Epithelial cell of proximal tubule (primary cell): ENCODE measurements around the gene ANXA10. TPM values are rescaled to one million over a fixed set of nuclear protein-coding genes. Genes with fewer than 3 reads are reported as not detected.

Experiments
- DNase-seq: peaks from one replicate; pipeline ENCODE4 v3.0.0-alpha.2; 2011; ENCODE audit warnings: low read depth
- H3K4me3 ChIP-seq: 2 replicates; pipeline ENCODE4 v1.5.1; 2011; ENCODE audit warnings: low read depth, mild to moderate bottlenecking, low read length
- CTCF ChIP-seq: conservative IDR thresholded peaks from 2 replicates; pipeline ENCODE4 v1.5.1; 2012; ENCODE audit warnings: low read depth, mild to moderate bottlenecking, low read length
- total RNA-seq: library from RNA; depleted of rRNA; stranded (reverse); fragments of >200 nt; gene quantifications from 2 replicates; pipeline ENCODE4 v1.2.3, GENCODE V29; 2015

The ANXA10 gene
- total RNA-seq, 1 donor from 2014 or later, result 0.29 TPM

- no peak for TF ChIP-seq CTCF
- no peak overlapping the region for H3K4me3 ChIP-seq
Measured at GRCh38 chr4:168167714-168168284, 75.5 kb downstream of the ANXA10 start.

DNA sequence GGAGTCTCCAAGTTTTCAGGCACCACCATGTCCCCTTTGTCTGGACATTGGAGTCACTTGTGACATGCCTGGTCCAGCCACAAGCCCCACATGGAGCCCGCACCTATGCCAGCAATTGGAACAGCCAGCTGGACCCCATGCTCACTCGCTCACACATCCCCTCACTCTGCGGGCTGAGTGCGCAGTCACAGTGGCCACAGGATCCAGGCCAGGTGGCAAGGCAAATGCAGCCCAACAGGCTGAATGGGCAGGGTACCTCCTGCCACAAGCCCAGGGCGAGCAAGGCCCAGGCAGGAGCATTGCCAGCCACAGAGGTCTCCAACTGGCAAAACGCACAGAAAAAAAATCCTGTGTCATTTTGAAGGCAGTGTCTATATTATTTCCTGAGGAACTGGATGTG lies 82.0 kb downstream of the ANXA10 start:
- H3K4me3 ChIP-seq, result no peak overlapping the region
- DNase-seq, result no peak
- no peak for TF ChIP-seq CTCF

More at GRCh38 chr4:168167714-168168284, 75.5 kb downstream of the ANXA10 start:
- DNase-seq, result no peak

GRCh38 chr4:168177546-168178149 lies 85.3 kb downstream of the ANXA10 start:
- DNase-seq, result peak; percentile 33
- H3K4me3 ChIP-seq, result no peak overlapping the region
- no peak for TF ChIP-seq CTCF

GRCh38 chr4:168183717-168184571 lies 91.6 kb downstream of the ANXA10 start:
- peak; percentile 63 for TF ChIP-seq CTCF
- no peak for DNase-seq
- no peak overlapping the region for H3K4me3 ChIP-seq

DNA sequence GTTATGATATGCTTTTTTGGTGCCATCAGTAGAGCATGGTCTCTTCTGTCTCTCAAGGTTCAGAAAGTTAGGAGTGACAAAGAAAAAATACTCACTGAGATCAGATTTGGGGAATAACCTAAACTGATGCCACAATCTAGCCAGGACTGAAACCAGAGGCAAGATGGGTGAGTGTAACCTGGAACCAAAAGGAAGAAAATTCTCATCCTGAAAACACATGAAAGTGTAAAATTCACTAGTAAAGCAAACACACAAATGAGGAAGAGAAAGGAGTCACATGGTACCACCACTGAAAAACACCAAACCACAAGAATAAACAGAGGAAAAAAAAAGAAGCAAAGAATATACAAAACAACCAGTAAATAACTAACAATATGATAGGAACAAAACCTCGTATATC lies 96.4 kb downstream of the ANXA10 start:
- no peak for DNase-seq
- TF ChIP-seq CTCF, result no peak
- no peak overlapping the region for H3K4me3 ChIP-seq

- H3K4me3 ChIP-seq, result no peak overlapping the region
- no peak for TF ChIP-seq CTCF
- DNase-seq, result no peak
Measured at GRCh38 chr4:168197926-168198325, 105.6 kb downstream of the ANXA10 start.
